Activated T-helper 1 cell treated with Interleukin-2 at 50 U/mL for 16 hours (primary cell): ENCODE data around the gene ARFIP1.

Experiments used
- DNase-seq: peaks from one replicate; pipeline ENCODE4 v3.0.0-alpha.2; 2020; ENCODE audit warnings: low read depth

Gene ARFIP1

GRCh38 chr4:152938237-152938947, 158.6 kb downstream of the ARFIP1 start:
- DNase-seq = no peak

GRCh38 chr4:152939621-152940020, 159.9 kb downstream of the ARFIP1 start:
- no peak for DNase-seq

- no peak for DNase-seq
Observed at GRCh38 chr4:152940461-152940860, 160.7 kb downstream of the ARFIP1 start.

- no peak for DNase-seq
Observed at GRCh38 chr4:152941411-152941810, 161.7 kb downstream of the ARFIP1 start.

GRCh38 chr4:152942346-152942745, 162.6 kb downstream of the ARFIP1 start:
- no peak for DNase-seq

GRCh38 chr4:152943672-152944071, 163.9 kb downstream of the ARFIP1 start:
- no peak for DNase-seq

- DNase-seq = no peak
Observed at GRCh38 chr4:152944666-152945320, 165.0 kb downstream of the ARFIP1 start.

- no peak for DNase-seq
Observed at GRCh38 chr4:152945639-152946038, 165.9 kb downstream of the ARFIP1 start.

GRCh38 chr4:152946446-152946845, 166.7 kb downstream of the ARFIP1 start:
- no peak for DNase-seq

- no peak for DNase-seq
Observed at GRCh38 chr4:152947311-152947710, 167.6 kb downstream of the ARFIP1 start.

- DNase-seq = no peak
Observed at GRCh38 chr4:152949930-152950329, 170.2 kb downstream of the ARFIP1 start.

- DNase-seq = no peak
Observed at GRCh38 chr4:152950402-152951274, 170.9 kb downstream of the ARFIP1 start.

GRCh38 chr4:152951348-152951747, 171.6 kb downstream of the ARFIP1 start:
- no peak for DNase-seq

- no peak for DNase-seq
Observed at GRCh38 chr4:152953514-152953913, 173.8 kb downstream of the ARFIP1 start.

- DNase-seq = no peak
Observed at GRCh38 chr4:152954741-152955140, 175.0 kb downstream of the ARFIP1 start.

- DNase-seq = no peak
Observed at GRCh38 chr4:152956147-152956546, 176.4 kb downstream of the ARFIP1 start.

GRCh38 chr4:152956650-152957436, 177.1 kb downstream of the ARFIP1 start:
- DNase-seq = no peak

GRCh38 chr4:152957437-152958171, 177.8 kb downstream of the ARFIP1 start:
- DNase-seq = no peak

- DNase-seq = no peak
Observed at GRCh38 chr4:152959080-152959479, 179.3 kb downstream of the ARFIP1 start.

- DNase-seq = no peak
Observed at GRCh38 chr4:152960082-152960481, 180.3 kb downstream of the ARFIP1 start.
